ENCODE measurements around the gene AVEN.
"Not testable (repeated sequence)": the region's sequence is repeated elsewhere in the genome, so short reads cannot be mapped to it uniquely, and the experiment has no call there.

Gene AVEN

DNA sequence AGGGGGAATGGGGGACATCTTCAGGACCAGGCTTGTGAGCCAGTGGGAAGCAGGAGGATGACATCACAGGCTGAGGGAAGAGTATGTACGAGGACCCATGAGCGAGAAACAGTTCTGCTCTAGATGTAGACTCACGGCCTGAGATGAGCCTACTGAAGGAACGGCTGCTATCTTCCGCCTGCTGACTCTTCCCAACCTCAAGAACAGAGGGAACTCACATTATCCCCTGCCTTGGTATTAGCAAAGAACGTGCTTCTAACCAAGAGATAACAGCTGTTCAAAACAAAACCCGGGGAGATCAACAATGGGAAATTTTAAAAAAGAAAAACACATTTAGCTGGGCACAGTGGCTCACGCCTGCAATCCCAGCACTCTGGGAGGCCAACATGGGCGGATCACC is 25.3 kb downstream of the AVEN start:
- Histone ChIP-seq H3K4me3 (ENCODE audit: low read length in 2 of 2) (no peak overlapping the region), H3K9me3 (ENCODE audit: control insufficient read depth in 2 of 2, low read length in 2 of 2) (no peaks in the 10 kb centered on the region), H3K4me1 (ENCODE audit: control insufficient read depth, insufficient read depth, low read length) (no peaks in the 10 kb centered on the region), H3K27me3 (ENCODE audit: control insufficient read depth in 1 of 2, insufficient read depth in 2 of 2, low read length in 2 of 2) (no peaks in the 10 kb centered on the region), H3K36me3 (ENCODE audit: control insufficient read depth in 2 of 2, insufficient read depth in 2 of 2, low read length in 2 of 2) (no peaks in the 10 kb centered on the region), H3K9ac (ENCODE audit: low read length in 2 of 2) (no peak overlapping the region), H3K27ac (ENCODE audit: low read length) (no peak overlapping the region)

DNA sequence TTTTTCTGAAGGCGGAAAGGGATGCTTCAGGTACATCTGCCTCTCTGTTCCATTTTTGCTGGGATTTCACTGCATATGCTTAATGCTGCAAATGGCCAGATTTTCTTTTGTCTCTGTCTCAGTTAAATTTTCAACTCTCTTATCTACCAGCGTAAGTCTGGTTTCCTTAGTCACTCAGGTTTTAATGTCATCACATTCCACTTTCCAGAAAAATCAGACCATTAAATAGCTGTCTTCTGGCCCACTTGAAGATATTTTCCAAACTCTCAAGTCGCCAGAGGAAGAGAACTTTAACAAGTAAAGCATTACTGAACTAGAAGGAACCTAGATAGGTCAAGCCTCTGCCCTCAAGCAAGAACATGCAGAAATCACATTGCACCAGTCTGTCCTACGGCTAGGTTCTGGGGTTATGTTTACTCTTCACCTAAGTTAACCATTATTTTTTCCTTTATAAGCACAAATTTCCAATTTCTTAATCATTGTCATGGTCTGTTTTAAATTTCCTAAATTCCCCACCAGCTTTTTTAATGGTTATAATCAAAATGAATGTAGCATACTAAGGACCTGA is 26.5 kb downstream of the AVEN start:
- H3K9ac ChIP-seq (ENCODE audit: low read length in 2 of 2), result no peak overlapping the region
- H3K27ac ChIP-seq (ENCODE audit: low read length), result no peak overlapping the region

DNA sequence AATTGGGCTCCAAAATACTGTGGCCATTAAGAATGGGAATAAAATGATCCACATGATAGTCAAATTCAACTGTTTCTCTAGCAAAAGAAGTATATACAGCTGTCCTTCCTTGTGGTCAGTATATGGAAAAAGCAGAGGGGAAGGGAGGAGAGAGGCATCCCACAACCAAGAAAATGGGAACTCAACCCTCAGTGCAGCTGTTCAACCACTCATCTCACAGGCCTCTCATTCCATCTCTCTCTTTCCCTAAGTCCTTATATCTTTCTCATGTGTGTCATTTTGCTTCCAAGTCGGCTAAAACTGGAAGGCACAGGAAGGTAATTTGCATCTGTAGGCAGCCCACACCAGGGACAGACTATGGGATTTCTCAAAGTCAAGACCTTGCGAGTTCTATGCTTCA is 27.5 kb downstream of the AVEN start:
- Histone ChIP-seq H3K4me1 (ENCODE audit: control insufficient read depth, insufficient read depth, low read length) (no peaks in the 10 kb centered on the region), H3K27ac (ENCODE audit: low read length) (no peak overlapping the region), H3K4me3 (ENCODE audit: low read length in 2 of 2) (no peak overlapping the region), H3K36me3 (ENCODE audit: control insufficient read depth in 2 of 2, insufficient read depth in 2 of 2, low read length in 2 of 2) (no peaks in the 10 kb centered on the region), H3K27me3 (ENCODE audit: control insufficient read depth in 1 of 2, insufficient read depth in 2 of 2, low read length in 2 of 2) (no peaks in the 10 kb centered on the region), H3K9ac (ENCODE audit: low read length in 2 of 2) (no peak overlapping the region), H3K9me3 (ENCODE audit: control insufficient read depth in 2 of 2, low read length in 2 of 2) (no peaks in the 10 kb centered on the region)

More for the DNA sequence above, 26.5 kb downstream of the AVEN start:
- Histone ChIP-seq H3K4me1 (ENCODE audit: control insufficient read depth, insufficient read depth, low read length) (no peaks in the 10 kb centered on the region), H3K9me3 (ENCODE audit: control insufficient read depth in 2 of 2, low read length in 2 of 2) (no peaks in the 10 kb centered on the region), H3K27me3 (ENCODE audit: control insufficient read depth in 1 of 2, insufficient read depth in 2 of 2, low read length in 2 of 2) (no peaks in the 10 kb centered on the region), H3K36me3 (ENCODE audit: control insufficient read depth in 2 of 2, insufficient read depth in 2 of 2, low read length in 2 of 2) (no peaks in the 10 kb centered on the region), H3K4me3 (ENCODE audit: low read length in 2 of 2) (no peak overlapping the region)

DNA sequence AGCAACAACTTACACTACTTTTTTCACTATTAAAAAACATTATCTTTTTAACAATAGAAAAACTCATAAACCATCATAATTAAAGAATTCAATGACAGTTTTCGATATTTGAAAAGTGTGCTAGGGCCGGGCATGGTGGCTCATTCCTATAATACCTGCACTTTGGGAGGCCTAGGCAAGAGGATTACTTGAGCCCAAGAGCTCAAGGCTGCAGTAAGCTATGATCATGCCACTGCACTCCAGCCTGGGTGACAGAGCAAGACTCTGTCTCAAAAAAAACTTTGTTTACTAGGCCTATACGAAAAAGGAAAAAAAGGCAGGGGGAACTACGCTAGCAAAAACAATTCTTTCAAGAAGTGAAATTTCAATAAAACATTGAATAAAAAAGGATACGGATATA is 28.1 kb downstream of the AVEN start:
- H3K27ac ChIP-seq (ENCODE audit: low read length), result no peak overlapping the region
- no peak overlapping the region for H3K4me3 ChIP-seq (ENCODE audit: low read length in 2 of 2)
- H3K4me1 ChIP-seq (ENCODE audit: control insufficient read depth, insufficient read depth, low read length), result no peaks in the 10 kb centered on the region
- H3K36me3 ChIP-seq (ENCODE audit: control insufficient read depth in 2 of 2, insufficient read depth in 2 of 2, low read length in 2 of 2), result no peaks in the 10 kb centered on the region
- no peaks in the 10 kb centered on the region for H3K27me3 ChIP-seq (ENCODE audit: control insufficient read depth in 1 of 2, insufficient read depth in 2 of 2, low read length in 2 of 2)
- no peak overlapping the region for H3K9ac ChIP-seq (ENCODE audit: low read length in 2 of 2)
- no peaks in the 10 kb centered on the region for H3K9me3 ChIP-seq (ENCODE audit: control insufficient read depth in 2 of 2, low read length in 2 of 2)

DNA sequence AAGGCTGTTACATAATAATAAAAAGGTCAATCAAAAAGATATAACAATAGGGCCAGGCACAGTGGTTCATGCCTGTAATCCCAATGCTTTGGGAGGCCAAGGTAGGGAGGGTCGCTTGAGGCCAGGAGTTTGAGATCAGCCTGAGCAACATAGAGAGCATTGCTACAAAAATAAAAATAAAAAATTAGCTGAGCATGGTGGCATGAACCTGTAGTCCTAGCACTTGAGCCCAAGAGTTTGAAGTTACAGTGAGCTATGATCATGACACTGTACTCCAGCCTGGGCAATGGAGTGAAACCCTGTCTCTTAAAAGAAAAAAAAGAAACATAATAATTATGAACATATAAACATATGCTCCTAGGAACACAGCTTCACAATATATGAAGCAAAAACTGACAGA is 29.3 kb downstream of the AVEN start:
- H3K36me3 ChIP-seq (ENCODE audit: control insufficient read depth in 2 of 2, insufficient read depth in 2 of 2, low read length in 2 of 2), result no peaks in the 10 kb centered on the region
- H3K9me3 ChIP-seq (ENCODE audit: control insufficient read depth in 2 of 2, low read length in 2 of 2), result no peaks in the 10 kb centered on the region
- H3K27ac ChIP-seq (ENCODE audit: low read length), result no peak overlapping the region
- no peak overlapping the region for H3K4me3 ChIP-seq (ENCODE audit: low read length in 2 of 2)
- no peaks in the 10 kb centered on the region for H3K27me3 ChIP-seq (ENCODE audit: control insufficient read depth in 1 of 2, insufficient read depth in 2 of 2, low read length in 2 of 2)
- no peaks in the 10 kb centered on the region for H3K4me1 ChIP-seq (ENCODE audit: control insufficient read depth, insufficient read depth, low read length)
- no peak overlapping the region for H3K9ac ChIP-seq (ENCODE audit: low read length in 2 of 2)

DNA sequence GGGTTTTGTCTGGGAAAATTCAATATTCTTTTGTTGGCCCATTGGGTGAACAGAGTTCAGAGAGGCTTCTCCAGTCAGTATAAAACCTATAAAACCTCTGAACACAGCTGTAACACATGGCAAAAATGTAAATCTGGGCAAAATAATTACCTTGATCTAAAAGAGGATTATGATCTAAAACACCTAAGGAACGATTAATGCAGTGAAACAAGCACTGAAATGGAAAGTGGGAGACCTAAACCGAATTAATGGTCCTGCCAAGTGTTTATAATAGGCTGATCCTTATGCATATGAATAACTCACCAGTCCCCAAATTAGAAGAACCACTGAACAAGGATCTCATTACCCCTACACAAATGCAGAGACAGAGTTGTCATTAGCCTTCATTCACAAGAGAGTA is 32.6 kb downstream of the AVEN start:
- no peak overlapping the region for H3K4me3 ChIP-seq (ENCODE audit: low read length in 2 of 2)
- no peaks in the 10 kb centered on the region for H3K27me3 ChIP-seq (ENCODE audit: control insufficient read depth in 1 of 2, insufficient read depth in 2 of 2, low read length in 2 of 2)
- peaks cover 0 to 3% of the 10 kb centered on the region in 2 donors for H3K36me3 ChIP-seq (ENCODE audit: control insufficient read depth in 2 of 2, insufficient read depth in 2 of 2, low read length in 2 of 2)
- no peak overlapping the region for H3K27ac ChIP-seq (ENCODE audit: low read length)
- H3K9ac ChIP-seq (ENCODE audit: low read length in 2 of 2), result no peak overlapping the region
- no peaks in the 10 kb centered on the region for H3K4me1 ChIP-seq (ENCODE audit: control insufficient read depth, insufficient read depth, low read length)
- H3K9me3 ChIP-seq (ENCODE audit: control insufficient read depth in 2 of 2, low read length in 2 of 2), result no peaks in the 10 kb centered on the region

DNA sequence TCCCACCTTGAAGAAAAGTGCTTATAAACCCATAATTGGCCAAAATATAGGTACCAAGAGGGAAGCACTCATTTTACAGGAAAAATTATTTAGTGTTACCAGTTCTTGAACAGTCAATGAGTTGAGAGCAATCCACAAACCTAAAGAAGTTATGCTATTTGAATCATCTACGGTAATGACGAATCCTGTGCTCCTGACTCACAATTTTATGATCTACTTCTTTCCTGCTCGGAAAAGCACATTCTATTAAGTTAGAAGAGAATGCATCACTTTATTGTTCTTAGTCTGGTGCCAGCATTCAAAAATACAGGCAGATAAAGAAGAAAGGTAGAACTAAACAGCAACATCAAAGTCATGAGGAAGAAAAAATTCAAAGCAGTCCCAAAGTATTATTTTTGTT is 37.5 kb downstream of the AVEN start:
- no peak overlapping the region for H3K27ac ChIP-seq (ENCODE audit: low read length)
- peaks cover 0 to 3% of the 10 kb centered on the region in 2 donors for H3K36me3 ChIP-seq (ENCODE audit: control insufficient read depth in 2 of 2, insufficient read depth in 2 of 2, low read length in 2 of 2)
- no peaks in the 10 kb centered on the region for H3K4me1 ChIP-seq (ENCODE audit: control insufficient read depth, insufficient read depth, low read length)
- no peak overlapping the region for H3K9ac ChIP-seq (ENCODE audit: low read length in 2 of 2)
- no peak overlapping the region for H3K4me3 ChIP-seq (ENCODE audit: low read length in 2 of 2)
- H3K27me3 ChIP-seq (ENCODE audit: control insufficient read depth in 1 of 2, insufficient read depth in 2 of 2, low read length in 2 of 2), result no peaks in the 10 kb centered on the region
- no peaks in the 10 kb centered on the region for H3K9me3 ChIP-seq (ENCODE audit: control insufficient read depth in 2 of 2, low read length in 2 of 2)

DNA sequence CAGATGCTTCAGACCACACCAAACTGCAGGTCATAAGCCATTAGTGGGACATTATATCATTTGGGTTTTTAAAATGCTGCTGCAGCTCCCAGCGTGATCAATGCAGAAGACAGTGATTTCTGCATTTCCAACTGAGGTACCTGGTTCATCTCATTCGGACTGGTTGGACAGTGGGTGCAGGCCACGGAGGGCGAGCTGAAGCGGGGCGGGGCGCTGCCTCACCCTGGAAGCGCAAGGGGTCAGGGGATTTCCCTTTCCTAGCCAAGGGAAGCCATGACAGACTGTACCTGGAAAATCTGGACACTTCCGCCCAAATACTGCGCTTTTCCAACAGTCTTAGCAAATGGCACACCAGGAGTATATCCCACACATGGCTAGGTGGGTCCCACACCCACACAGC is 43.3 kb downstream of the AVEN start:
- H3K27me3 ChIP-seq (ENCODE audit: control insufficient read depth in 1 of 2, insufficient read depth in 2 of 2, low read length in 2 of 2); H3K4me3 ChIP-seq (ENCODE audit: low read length in 2 of 2); H3K4me1 ChIP-seq (ENCODE audit: control insufficient read depth, insufficient read depth, low read length); H3K9ac ChIP-seq (ENCODE audit: low read length in 2 of 2); H3K27ac ChIP-seq (ENCODE audit: low read length); H3K36me3 ChIP-seq (ENCODE audit: control insufficient read depth in 2 of 2, insufficient read depth in 2 of 2, low read length in 2 of 2); H3K9me3 ChIP-seq (ENCODE audit: control insufficient read depth in 2 of 2, low read length in 2 of 2): not testable (repeated sequence)

DNA sequence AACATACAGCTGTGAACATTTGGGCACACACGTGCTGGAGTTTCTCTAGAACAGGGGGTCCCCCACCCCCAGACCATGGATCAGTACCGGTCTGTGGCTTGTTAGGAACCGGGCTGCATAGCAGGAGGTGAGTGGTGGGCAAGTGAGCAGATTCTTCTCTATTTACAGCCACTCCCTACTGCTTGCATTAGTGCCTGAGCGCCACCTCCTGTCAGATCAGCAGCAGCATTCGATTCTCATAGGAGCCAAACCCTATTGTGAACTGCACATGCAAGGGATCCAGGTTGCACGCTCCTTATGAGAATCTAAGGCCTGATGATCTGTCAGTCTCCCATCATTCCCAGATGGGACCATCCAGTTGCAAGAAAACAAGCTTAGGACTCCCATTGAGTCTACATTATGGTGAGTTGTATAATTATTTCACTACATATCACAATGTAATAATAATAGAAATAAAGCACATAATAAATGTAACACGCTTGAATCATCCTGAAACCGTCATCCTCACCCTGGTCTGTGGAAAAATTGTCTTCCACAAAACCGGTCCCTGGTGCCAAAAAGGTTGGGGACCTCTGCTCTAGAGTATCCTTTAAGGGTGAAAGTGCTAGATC is 44.9 kb downstream of the AVEN start:
- Histone ChIP-seq H3K4me1 (ENCODE audit: control insufficient read depth, insufficient read depth, low read length) (no peaks in the 10 kb centered on the region), H3K36me3 (ENCODE audit: control insufficient read depth in 2 of 2, insufficient read depth in 2 of 2, low read length in 2 of 2) (no peaks in the 10 kb centered on the region), H3K4me3 (ENCODE audit: low read length in 2 of 2) (no peak overlapping the region), H3K27me3 (ENCODE audit: control insufficient read depth in 1 of 2, insufficient read depth in 2 of 2, low read length in 2 of 2) (no peaks in the 10 kb centered on the region), H3K9ac (ENCODE audit: low read length in 2 of 2) (no peak overlapping the region), H3K27ac (ENCODE audit: low read length) (no peak overlapping the region), H3K9me3 (ENCODE audit: control insufficient read depth in 2 of 2, low read length in 2 of 2) (no peaks in the 10 kb centered on the region)

DNA sequence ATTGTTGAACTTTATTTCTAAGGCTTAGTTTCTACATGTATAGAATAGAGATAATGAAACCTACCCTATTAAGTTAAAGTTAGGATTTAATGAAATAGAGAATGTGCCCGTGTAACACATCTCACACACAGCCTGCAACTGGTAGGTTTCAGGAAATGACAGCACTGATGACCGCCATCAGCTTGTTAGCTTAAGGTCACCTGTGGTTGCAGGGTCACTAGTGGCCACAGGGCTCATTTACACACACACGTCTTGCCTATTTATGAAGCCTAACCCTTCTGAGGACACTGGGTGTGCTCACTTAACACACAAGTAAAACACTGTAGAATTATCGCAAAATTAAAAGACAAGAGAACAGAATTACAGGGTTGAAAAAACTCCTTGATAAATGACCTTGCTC is 50.6 kb downstream of the AVEN start:
- H3K4me1 ChIP-seq (ENCODE audit: control insufficient read depth, insufficient read depth, low read length), result peaks cover 3% of the 10 kb centered on the region
- H3K4me3 ChIP-seq (ENCODE audit: low read length in 2 of 2), result no peak overlapping the region
- H3K9me3 ChIP-seq (ENCODE audit: control insufficient read depth in 2 of 2, low read length in 2 of 2), result no peaks in the 10 kb centered on the region
- H3K27me3 ChIP-seq (ENCODE audit: control insufficient read depth in 1 of 2, insufficient read depth in 2 of 2, low read length in 2 of 2), result no peaks in the 10 kb centered on the region
- no peak overlapping the region for H3K9ac ChIP-seq (ENCODE audit: low read length in 2 of 2)
- H3K27ac ChIP-seq (ENCODE audit: low read length), result no peak overlapping the region
- H3K36me3 ChIP-seq (ENCODE audit: control insufficient read depth in 2 of 2, insufficient read depth in 2 of 2, low read length in 2 of 2), result no peaks in the 10 kb centered on the region

DNA sequence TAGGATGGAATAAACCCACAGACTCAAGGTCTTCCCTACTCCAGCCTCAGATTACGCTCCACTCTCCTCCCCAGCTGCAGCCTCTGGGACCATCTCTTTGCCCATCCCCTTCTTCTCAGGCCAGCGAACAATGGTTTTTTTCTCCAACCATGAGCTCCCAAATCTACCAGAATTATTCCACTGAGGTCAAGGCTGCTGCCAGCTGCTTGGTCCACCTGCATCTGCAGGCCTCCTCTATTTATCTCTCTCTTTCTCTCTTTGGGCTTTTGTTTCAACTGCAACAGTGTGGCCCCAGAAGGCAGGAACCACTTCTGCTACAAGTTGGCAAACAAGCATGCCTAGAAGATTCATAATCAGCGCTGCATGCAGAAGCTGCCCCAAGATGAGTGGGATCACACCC is 51.6 kb downstream of the AVEN start:
- Histone ChIP-seq H3K27me3 (ENCODE audit: control insufficient read depth in 1 of 2, insufficient read depth in 2 of 2, low read length in 2 of 2) (no peaks in the 10 kb centered on the region), H3K9me3 (ENCODE audit: control insufficient read depth in 2 of 2, low read length in 2 of 2) (no peaks in the 10 kb centered on the region), H3K27ac (ENCODE audit: low read length) (no peak overlapping the region), H3K4me1 (ENCODE audit: control insufficient read depth, insufficient read depth, low read length) (peaks cover 3% of the 10 kb centered on the region), H3K9ac (ENCODE audit: low read length in 2 of 2) (no peak overlapping the region), H3K4me3 (ENCODE audit: low read length in 2 of 2) (no peak overlapping the region), H3K36me3 (ENCODE audit: control insufficient read depth in 2 of 2, insufficient read depth in 2 of 2, low read length in 2 of 2) (no peaks in the 10 kb centered on the region)

All from stomach smooth muscle (tissue), 2 donors.